Stimulated activated effector memory CD8-positive, alpha-beta T cell treated with anti-CD3 and anti-CD28 coated beads, Interleukin-12 subunit alpha, Interleukin-12 subunit beta, amount 100 ng/mL, for 72 hours (primary cell): ENCODE results near the gene MINDY1.

Experiments
- ATAC-seq: fragments of 150-1000 bp; cut with Tn5 transposase; 2 replicates; pipeline ENCODE4 v1.10.0; 2021
- DNase-seq, 2 donors: peaks; one replicate each; pipeline ENCODE4 v3.0.0; 2021 to 2022; ENCODE audit warnings: low spot score in 2 of 2
- H3K27ac Mint-ChIP-seq: one replicate; pipeline ENCODE4 v1.8.0; 2022; ENCODE audit warnings: mild to moderate bottlenecking, mixed read lengths
- H3K36me3 Mint-ChIP-seq: one replicate; pipeline ENCODE4 v1.8.0; 2022; ENCODE audit warnings: mild to moderate bottlenecking, mixed read lengths
- H3K4me1 Mint-ChIP-seq: one replicate; pipeline ENCODE4 v1.8.0; 2022; ENCODE audit warnings: mixed read lengths
- H3K4me3 Mint-ChIP-seq: one replicate; pipeline ENCODE4 v1.8.0; 2022; ENCODE audit warnings: mild to moderate bottlenecking, mixed read lengths
- H3K9me3 Mint-ChIP-seq: one replicate; pipeline ENCODE4 v1.8.0; 2022; ENCODE audit warnings: mixed read lengths

Gene MINDY1

DNA sequence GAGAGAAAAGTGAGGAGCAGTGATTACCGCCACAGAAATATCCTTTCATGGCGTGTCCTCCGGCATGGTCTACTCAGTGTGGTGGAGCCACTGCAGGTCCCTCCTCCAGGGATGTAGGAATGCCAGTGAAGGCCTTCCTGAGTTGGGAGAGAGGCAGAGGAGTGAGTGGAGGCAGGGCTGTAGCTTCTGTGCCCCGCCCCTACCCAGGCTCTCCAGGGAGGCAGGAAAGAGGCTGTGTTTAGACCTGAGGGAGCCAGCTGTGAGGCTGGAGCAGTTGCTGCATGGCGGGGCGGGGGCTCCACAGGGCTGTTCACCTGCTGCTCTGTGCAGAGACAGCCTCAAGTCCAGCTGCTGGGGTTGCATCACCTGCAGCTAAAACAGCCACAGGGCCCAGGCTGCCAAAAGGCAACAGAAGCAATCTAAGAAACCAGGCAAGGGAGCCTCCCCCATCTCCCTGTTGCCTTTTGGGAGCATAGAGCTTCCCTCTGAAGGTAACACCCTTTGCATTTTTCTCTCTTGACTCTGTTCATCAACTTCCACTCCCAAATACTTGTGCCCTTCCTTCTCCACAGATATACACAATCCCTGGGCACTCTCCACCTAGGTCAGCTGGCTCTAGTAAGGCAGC, 25.4 kb downstream of the MINDY1 start:
- peaks cover 16% of the 10 kb centered on the region for H3K4me1 Mint-ChIP-seq
- DNase-seq (no peak), ATAC-seq (no peak)
- no peak overlapping the region for H3K27ac Mint-ChIP-seq
- no peaks in the 10 kb centered on the region for H3K9me3 Mint-ChIP-seq
- H3K4me3 Mint-ChIP-seq = no peak overlapping the region
- H3K36me3 Mint-ChIP-seq = peaks cover 6% of the 10 kb centered on the region

GRCh38 chr1:150979092-150980056, 27.3 kb downstream of the MINDY1 start:
- DNase-seq = peak; percentile 86 to 96
- ATAC-seq = peak; percentile 64
- peak overlapping the region; percentile 48 for H3K27ac Mint-ChIP-seq
- peak overlapping the region; percentile 36 for H3K4me3 Mint-ChIP-seq
- peaks cover 6% of the 10 kb centered on the region for H3K36me3 Mint-ChIP-seq
- peaks cover 27% of the 10 kb centered on the region for H3K4me1 Mint-ChIP-seq
- no peaks in the 10 kb centered on the region for H3K9me3 Mint-ChIP-seq

- peak overlapping the region; percentile 92 for H3K27ac Mint-ChIP-seq
- DNase-seq (peak; percentile 70 to 88), ATAC-seq (peak; percentile 65)
- no peaks in the 10 kb centered on the region for H3K9me3 Mint-ChIP-seq
- H3K4me3 Mint-ChIP-seq = peak overlapping the region; percentile 90
- H3K4me1 Mint-ChIP-seq = peaks cover 44% of the 10 kb centered on the region
- peaks cover 20% of the 10 kb centered on the region for H3K36me3 Mint-ChIP-seq
Observed at GRCh38 chr1:150976879-150977694, 29.6 kb downstream of the MINDY1 start.

- Mint-ChIP-seq H3K36me3 (peaks cover 21% of the 10 kb centered on the region), H3K4me3 (peak overlapping the region; percentile 90), H3K9me3 (no peaks in the 10 kb centered on the region), H3K27ac (peak overlapping the region; percentile 92), H3K4me1 (peaks cover 51% of the 10 kb centered on the region)
- ATAC-seq (no peak), DNase-seq (no peak)
Observed at GRCh38 chr1:150976401-150976821, 30.3 kb downstream of the MINDY1 start.

GRCh38 chr1:150974580-150975478, 31.9 kb downstream of the MINDY1 start, which contains the start of gene CERS2:
TSS of gene CERS2 (minus strand) at chr1:150974835. CDS start at chr1:150969090, 5,745 bp downstream.
- Mint-ChIP-seq H3K4me1 (peaks cover 66% of the 10 kb centered on the region), H3K4me3 (peak within 1 kb of the TSS; percentile 90), H3K9me3 (no peaks in the 10 kb centered on the region), H3K36me3 (peaks cover 28% of the 10 kb centered on the region), H3K27ac (peak within 1 kb of the TSS; percentile 92)
- peak; percentile 59 to 79 for DNase-seq
- peak; percentile 77 for ATAC-seq

DNA sequence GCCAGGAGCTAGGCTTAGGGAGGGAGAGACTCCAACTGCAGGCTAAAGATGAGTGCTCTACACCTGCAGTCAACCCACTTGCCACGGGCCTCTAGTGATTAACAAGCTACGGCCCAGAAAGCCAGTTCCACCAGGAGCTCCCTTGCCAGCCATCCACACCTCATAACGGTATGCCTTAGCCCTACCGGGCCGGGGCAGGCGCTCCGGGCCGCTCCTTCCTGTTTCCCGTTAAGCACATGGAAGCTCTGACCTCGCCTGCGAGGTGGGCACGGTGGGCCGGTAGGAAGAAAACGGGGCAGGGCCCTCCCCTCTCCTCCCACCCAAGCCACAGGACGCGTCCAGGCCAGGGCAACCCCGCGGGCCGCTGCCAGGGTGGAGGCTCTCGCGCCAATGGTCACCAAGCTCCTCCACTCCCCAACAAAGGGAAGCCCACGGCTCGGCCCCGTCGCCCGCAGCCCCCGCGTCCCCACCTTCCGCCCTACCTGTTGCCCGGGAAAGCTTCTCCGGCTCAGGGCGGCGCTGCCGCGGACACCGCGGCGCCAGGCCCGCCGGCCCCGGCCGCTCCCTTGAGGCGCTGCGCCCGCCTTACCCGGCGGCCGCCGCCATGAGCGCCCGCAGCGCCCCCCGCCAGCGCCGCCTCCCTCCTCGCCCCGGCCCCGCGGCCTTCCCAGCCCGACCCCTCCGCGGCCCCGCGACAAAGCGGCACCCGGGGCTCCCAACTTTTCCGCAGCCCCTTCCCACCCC, 32.7 kb downstream of the MINDY1 start:
- H3K9me3 Mint-ChIP-seq = no peaks in the 10 kb centered on the region
- H3K4me3 Mint-ChIP-seq = peak overlapping the region; percentile 90
- peak overlapping the region; percentile 92 for H3K27ac Mint-ChIP-seq
- H3K36me3 Mint-ChIP-seq = peaks cover 36% of the 10 kb centered on the region
- peak; percentile 40 to 77 for DNase-seq
- peak; percentile 53 for ATAC-seq
- peaks cover 66% of the 10 kb centered on the region for H3K4me1 Mint-ChIP-seq

DNA sequence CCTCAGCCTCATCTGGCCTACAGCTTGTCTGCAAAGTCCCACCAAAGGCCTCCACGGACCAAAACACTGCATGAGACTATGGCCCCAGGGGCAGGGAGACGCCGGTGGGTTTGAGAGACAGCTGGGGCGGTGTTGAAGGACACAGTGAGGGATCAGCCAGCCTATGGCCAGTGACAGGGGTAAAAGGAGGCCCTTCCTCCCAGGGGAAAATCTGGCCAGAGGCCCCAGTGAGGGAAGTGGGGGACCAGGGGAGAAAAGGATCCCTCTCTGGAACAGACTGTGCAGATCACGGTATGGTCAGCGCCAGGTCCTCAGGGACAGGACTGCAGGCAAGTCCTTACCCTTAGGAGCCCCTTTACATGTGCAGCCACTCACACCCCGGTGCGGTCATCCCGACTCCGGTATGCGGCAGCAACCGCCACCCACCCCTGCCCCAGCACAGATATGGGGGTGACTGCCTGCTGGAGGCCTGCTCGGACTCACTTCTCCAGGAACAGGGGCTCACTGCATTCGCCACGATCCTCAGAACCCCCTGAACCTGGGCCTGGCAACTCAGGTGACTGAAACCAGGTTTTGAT, 33.4 kb downstream of the MINDY1 start:
- H3K27ac Mint-ChIP-seq = peak overlapping the region; percentile 92
- peak overlapping the region; percentile 90 for H3K4me3 Mint-ChIP-seq
- ATAC-seq (peak; percentile 5), DNase-seq (peak in 1 of 2 donors; percentile 73)
- peaks cover 66% of the 10 kb centered on the region for H3K4me1 Mint-ChIP-seq
- H3K36me3 Mint-ChIP-seq = peaks cover 43% of the 10 kb centered on the region
- H3K9me3 Mint-ChIP-seq = no peaks in the 10 kb centered on the region

DNA sequence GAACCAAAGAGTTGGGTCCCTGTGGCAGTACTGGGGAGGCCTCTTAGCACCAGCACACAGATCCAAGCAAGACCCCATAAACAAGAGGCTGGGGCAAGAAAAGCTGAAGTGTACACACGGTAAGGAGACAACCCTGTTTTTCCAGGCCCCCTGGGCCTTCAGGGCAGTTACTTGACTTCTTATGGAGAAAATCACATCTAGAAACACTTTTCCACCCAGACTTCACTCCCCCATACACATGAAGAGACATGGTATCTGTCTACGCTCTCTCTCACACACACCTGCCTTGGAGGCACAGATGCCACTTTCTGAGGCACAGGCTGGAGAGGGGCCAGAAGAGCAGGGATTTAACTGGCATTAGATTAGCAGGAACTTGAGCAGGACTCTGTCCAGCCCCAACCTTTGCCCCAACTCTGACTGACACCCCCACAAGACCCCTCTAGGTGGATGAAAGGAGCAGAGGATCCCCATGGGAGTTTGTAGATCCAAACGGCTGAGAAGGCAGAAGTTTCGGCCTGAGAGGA, 34.2 kb downstream of the MINDY1 start:
- ATAC-seq (no peak), DNase-seq (no peak)
- Mint-ChIP-seq H3K4me1 (peaks cover 62% of the 10 kb centered on the region), H3K4me3 (peak overlapping the region; percentile 90), H3K27ac (peak overlapping the region; percentile 92), H3K36me3 (peaks cover 52% of the 10 kb centered on the region), H3K9me3 (no peaks in the 10 kb centered on the region)

DNA sequence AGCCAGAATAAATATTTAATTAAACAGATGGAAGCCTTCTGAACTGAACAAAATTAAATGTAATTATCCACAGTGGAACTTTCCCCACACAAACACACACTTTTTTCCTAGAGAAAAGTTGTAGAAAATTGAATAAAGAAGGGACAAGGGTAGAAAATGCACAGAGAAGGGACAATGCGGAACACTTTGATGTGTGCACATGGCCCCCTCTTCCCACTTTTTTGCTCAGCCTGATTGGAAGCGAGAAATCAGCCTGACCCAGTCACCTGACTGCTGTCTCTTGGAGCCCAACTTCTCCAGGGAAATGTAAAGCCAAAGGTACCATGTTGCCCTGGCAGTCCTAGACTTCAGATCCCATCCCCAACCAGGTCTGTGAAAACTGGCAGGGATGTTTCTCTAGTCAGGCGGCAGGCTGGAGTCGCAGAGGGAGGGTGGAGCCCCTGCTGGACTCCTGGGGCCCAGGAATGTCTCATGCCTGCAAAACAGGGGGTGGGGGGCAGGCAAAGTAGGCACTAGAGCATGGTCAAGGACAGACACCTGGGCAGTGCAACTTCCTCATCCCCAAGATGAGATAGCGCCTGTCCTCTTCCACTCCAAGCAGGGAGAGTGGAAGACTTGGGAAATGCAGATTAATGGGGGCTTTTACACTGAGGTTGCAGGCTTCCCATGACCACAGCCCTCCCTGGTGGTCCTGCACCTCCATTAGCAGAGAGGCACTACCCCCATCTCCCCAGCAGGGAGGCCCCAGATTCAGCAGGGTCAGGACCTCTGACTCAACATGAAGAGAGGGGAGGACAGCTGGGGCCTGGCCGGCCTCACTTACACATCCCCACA, 34.9 kb downstream of the MINDY1 start:
- Mint-ChIP-seq H3K4me3 (peak overlapping the region; percentile 90), H3K9me3 (no peaks in the 10 kb centered on the region), H3K27ac (peak overlapping the region; percentile 92), H3K4me1 (peaks cover 56% of the 10 kb centered on the region), H3K36me3 (peaks cover 58% of the 10 kb centered on the region)
- DNase-seq (no peak), ATAC-seq (peak; percentile 25)

- Mint-ChIP-seq H3K4me1 (peaks cover 48% of the 10 kb centered on the region), H3K36me3 (peaks cover 67% of the 10 kb centered on the region), H3K27ac (peak overlapping the region; percentile 92), H3K9me3 (no peaks in the 10 kb centered on the region), H3K4me3 (peak overlapping the region; percentile 44)
- ATAC-seq (no peak), DNase-seq (no peak)
Observed at GRCh38 chr1:150970808-150971582, 35.7 kb downstream of the MINDY1 start.

DNA sequence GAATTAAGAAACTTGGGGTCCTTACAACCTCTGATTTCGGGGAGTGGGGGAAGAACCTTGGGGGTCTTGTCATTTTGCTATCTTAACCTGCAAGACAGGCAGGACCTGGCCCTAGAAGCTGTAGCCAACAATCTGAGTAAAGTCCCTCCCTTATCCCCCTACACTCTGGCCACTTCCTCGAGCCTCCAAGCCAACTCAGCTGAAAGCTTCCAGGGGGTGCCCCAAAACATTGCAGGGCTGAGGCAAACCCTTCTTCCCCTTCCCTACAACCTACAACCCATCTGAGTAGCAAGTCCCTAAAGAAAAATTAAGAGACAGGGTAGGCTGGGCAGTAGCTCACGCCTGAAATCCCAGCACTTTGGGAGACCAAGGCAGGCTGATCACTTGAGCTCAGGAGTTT, 37.1 kb downstream of the MINDY1 start:
- H3K27ac Mint-ChIP-seq = peak overlapping the region; percentile 92

GRCh38 chr1:150968491-150968890, 38.2 kb downstream of the MINDY1 start:
- H3K4me3 Mint-ChIP-seq = no peak overlapping the region
- peaks cover 90% of the 10 kb centered on the region for H3K36me3 Mint-ChIP-seq
- DNase-seq (no peak), ATAC-seq (no peak)
- H3K27ac Mint-ChIP-seq = peak overlapping the region; percentile 65
- no peaks in the 10 kb centered on the region for H3K9me3 Mint-ChIP-seq
- peaks cover 36% of the 10 kb centered on the region for H3K4me1 Mint-ChIP-seq

More for the DNA sequence above, 37.1 kb downstream of the MINDY1 start:
- H3K4me1 Mint-ChIP-seq = peaks cover 39% of the 10 kb centered on the region
- DNase-seq = no peak
- ATAC-seq = no peak
- no peaks in the 10 kb centered on the region for H3K9me3 Mint-ChIP-seq
- H3K36me3 Mint-ChIP-seq = peaks cover 79% of the 10 kb centered on the region
- H3K4me3 Mint-ChIP-seq = no peak overlapping the region
